GM12891 (cell line): ENCODE results near the gene GRID2IP.

Source experiments
- POLR2A ChIP-seq: IDR thresholded peaks from 2 replicates; pipeline ENCODE4 v1.6.1; 2011; ENCODE audit warnings: low read depth, low read length, control low read depth
- POLR2AphosphoS5 ChIP-seq: IDR thresholded peaks from 2 replicates; pipeline ENCODE4 v1.6.1; 2011; ENCODE audit warnings: low read depth, low read length, control low read depth

- TF ChIP-seq POLR2A (no peak), POLR2AphosphoS5 (no peak)
These were observed 45.3 kb downstream of the GRID2IP start for GRCh38 chr7:6505685-6506559.
